Peyer's patch (tissue), 4 donors: ENCODE measurements around the gene HPCAL1. TPM values are rescaled to one million over a fixed set of nuclear protein-coding genes. Genes with fewer than 3 reads are reported as not detected.
A peak's percentile ranks its signal among the peaks of the same experiment; 100 is the strongest.

Experiments used
- DNase-seq, 3 donors: peaks; one replicate each; pipeline ENCODE4 v3.0.0-alpha.2; 2017 to 2019
- H3K27ac ChIP-seq, 4 donors: fragments of 200-600 bp; sonication (generic); one replicate each; pipeline ENCODE4 v1.5.1; 2016 to 2019
- H3K27me3 ChIP-seq, 2 donors: fragments of 200-600 bp; sonication (generic); one replicate each; pipeline ENCODE4 v1.5.1; 2019
- H3K36me3 ChIP-seq, 3 donors: fragments of 200-600 bp; sonication (generic); one replicate each; pipeline ENCODE4 v1.5.1; 2016 to 2019
- H3K4me1 ChIP-seq, 4 donors: fragments of 200-600 bp; sonication (generic); one replicate each; pipeline ENCODE4 v1.5.1; 2016 to 2019
- H3K4me3 ChIP-seq, 4 donors: fragments of 200-600 bp; sonication (generic); 1 replicate in 3 of 4; 2 replicates in 1 of 4; pipeline ENCODE4 v1.5.1; 2016 to 2019; ENCODE audit warnings: mild to moderate bottlenecking in 1 of 4
- H3K9me3 ChIP-seq, 4 donors: fragments of 200-600 bp; sonication (generic); one replicate each; pipeline ENCODE4 v1.5.1; 2016 to 2019; ENCODE audit warnings: mild to moderate bottlenecking in 1 of 4
- CTCF ChIP-seq, 6 experiments: fragments of 450-650 bp in 4 of 6; fragments of 200-600 bp in 2 of 6; sonication (generic) in 1 of 6; IDR thresholded peaks; one replicate each; pipeline ENCODE4 v1.5.1; 2017 to 2019; ENCODE audit warnings: antibody characterized with exemption in 6 of 6, mild to moderate bottlenecking in 3 of 6, moderate library complexity in 1 of 6
- POLR2A ChIP-seq, 2 donors: fragments of 450-650 bp; IDR thresholded peaks; one replicate each; pipeline ENCODE4 v1.5.1; 2017; ENCODE audit warnings: antibody characterized with exemption in 2 of 2, mild to moderate bottlenecking in 2 of 2, moderate library complexity in 2 of 2
- total RNA-seq, 4 donors: library from RNA; depleted of rRNA; stranded (reverse); fragments of >200 nt; gene quantifications; one replicate each; pipeline ENCODE4 v1.1.0, GENCODE V29; 2016

HPCAL1 gene
- total RNA-seq, 4 donors from 2014 or later: 123 to 270 (median 156) TPM

GRCh38 chr2:10318345-10318744, 15.6 kb downstream of the HPCAL1 start:
- no peak for DNase-seq
- Histone ChIP-seq H3K9me3 (no peaks in the 10 kb centered on the region), H3K36me3 (peaks cover 0 to 4% (median 0%) of the 10 kb centered on the region in 3 donors), H3K4me3 (no peak overlapping the region), H3K27me3 (no peaks in the 10 kb centered on the region), H3K27ac (no peak overlapping the region), H3K4me1 (no peaks in the 10 kb centered on the region)
- TF ChIP-seq CTCF (IDR thresholded peaks at IDR 0.05) (no peak), POLR2A (IDR thresholded peaks at IDR 0.05) (no peak)

- Histone ChIP-seq H3K27ac (no peak overlapping the region), H3K9me3 (no peaks in the 10 kb centered on the region), H3K36me3 (peaks cover 0 to 4% (median 0%) of the 10 kb centered on the region in 3 donors), H3K4me3 (no peak overlapping the region), H3K4me1 (peaks cover 0 to 2% (median 0%) of the 10 kb centered on the region in 4 donors), H3K27me3 (no peaks in the 10 kb centered on the region)
- TF ChIP-seq POLR2A (IDR thresholded peaks at IDR 0.05): no peak
- peak in 1 of 3 donors; percentile 24 for DNase-seq
These were observed 17.3 kb downstream of the HPCAL1 start for GRCh38 chr2:10319892-10320574.

GRCh38 chr2:10320575-10320931, 17.8 kb downstream of the HPCAL1 start:
- H3K9me3 ChIP-seq: no peaks in the 10 kb centered on the region
- no peak for TF ChIP-seq POLR2A (IDR thresholded peaks at IDR 0.05)
- TF ChIP-seq CTCF (IDR thresholded peaks at IDR 0.05): no peak
- H3K27me3 ChIP-seq: no peaks in the 10 kb centered on the region
- peaks cover 0 to 4% (median 0%) of the 10 kb centered on the region in 3 donors for H3K36me3 ChIP-seq
- no peak overlapping the region for H3K27ac ChIP-seq
- H3K4me3 ChIP-seq: no peak overlapping the region
- peak in 1 of 3 donors; percentile 15 for DNase-seq
- H3K4me1 ChIP-seq: peaks cover under 1 to 8% (median 1%) of the 10 kb centered on the region in 4 donors

GRCh38 chr2:10320933-10321332, 18.2 kb downstream of the HPCAL1 start:
- no peak for DNase-seq
- Histone ChIP-seq H3K4me3 (no peak overlapping the region), H3K9me3 (no peaks in the 10 kb centered on the region), H3K27me3 (no peaks in the 10 kb centered on the region), H3K27ac (no peak overlapping the region), H3K36me3 (peaks cover 0 to 4% (median 0%) of the 10 kb centered on the region in 3 donors), H3K4me1 (peaks cover 2 to 11% (median 4%) of the 10 kb centered on the region in 4 donors)
- TF ChIP-seq POLR2A (IDR thresholded peaks at IDR 0.05) (no peak), CTCF (IDR thresholded peaks at IDR 0.05) (no peak)

GRCh38 chr2:10321622-10322021, 18.9 kb downstream of the HPCAL1 start:
- Histone ChIP-seq H3K36me3 (peaks cover 0 to 4% (median 0%) of the 10 kb centered on the region in 3 donors), H3K4me3 (no peak overlapping the region), H3K9me3 (no peaks in the 10 kb centered on the region), H3K4me1 (peaks cover 2 to 18% (median 4%) of the 10 kb centered on the region in 4 donors), H3K27me3 (no peaks in the 10 kb centered on the region), H3K27ac (no peak overlapping the region)
- TF ChIP-seq CTCF (IDR thresholded peaks at IDR 0.05): no peak
- no peak for TF ChIP-seq POLR2A (IDR thresholded peaks at IDR 0.05)
- DNase-seq: peak in 1 of 3 donors; percentile 32

- no peaks in the 10 kb centered on the region for H3K9me3 ChIP-seq
- H3K27me3 ChIP-seq: no peaks in the 10 kb centered on the region
- peaks cover 0 to 4% (median 0%) of the 10 kb centered on the region in 3 donors for H3K36me3 ChIP-seq
- H3K4me1 ChIP-seq: peaks cover 2 to 25% (median 4%) of the 10 kb centered on the region in 4 donors
- TF ChIP-seq POLR2A (IDR thresholded peaks at IDR 0.05) (no peak), CTCF (IDR thresholded peaks at IDR 0.05) (no peak)
- DNase-seq: peak in 1 of 3 donors; percentile 39
- H3K4me3 ChIP-seq: no peak overlapping the region
- H3K27ac ChIP-seq: no peak overlapping the region
These were observed 19.8 kb downstream of the HPCAL1 start for GRCh38 chr2:10322481-10322880.
